ENCODE measurements around the gene GCK. TPM values are rescaled to one million over a fixed set of nuclear protein-coding genes. Genes with fewer than 3 reads are reported as not detected.

The GCK gene
- total RNA-seq, 2 experiments from 2014 or later, result 0.16 TPM; not detected in 1

- POLR2A ChIA-PET, result no interaction called here
- CTCF ChIA-PET (ENCODE audit: unreplicated experiment), result no interaction called here
These were observed 72.2 kb downstream of the GCK start for GRCh38 chr7:44116789-44117666.

GRCh38 chr7:44116087-44116788 lies 73.0 kb downstream of the GCK start:
- DNase-seq (ENCODE audit: low spot score), result no peak
- ChIA-PET POLR2A (interaction anchor here (0.6 to 1.2 kb wide), 2 partner anchors 9 to 753 kb away, joined by 3 read pairs; no protein-coding TSS in a partner anchor), CTCF (ENCODE audit: unreplicated experiment) (no interaction called here)
- no peaks in the 10 kb centered on the region for H4K20me1 ChIP-seq (ENCODE audit: insufficient read depth, low read length)
- peaks cover 13% of the 10 kb centered on the region; the same call in 1 of the 2 replicates for H3K79me2 ChIP-seq (ENCODE audit: insufficient read depth, low read depth, low read length)
- no peaks in the 10 kb centered on the region for H3K9me2 ChIP-seq (ENCODE audit: insufficient read depth, low read length)
- no peak overlapping the region for H3K4me3 ChIP-seq (ENCODE audit: low read depth, low read length, poor library complexity, severe bottlenecking)
- no peak for TF ChIP-seq EZH2phosphoT487 (IDR thresholded peaks at IDR 0.05; ENCODE audit: borderline replicate concordance, low read depth, low read length)
- no peak for TF ChIP-seq CTCF (conservative IDR thresholded peaks at IDR 0.05; ENCODE audit: low read length)
- H3K36me3 ChIP-seq (ENCODE audit: insufficient read depth, low read length), result peaks cover 90% of the 10 kb centered on the region
- H2AFZ ChIP-seq (ENCODE audit: low read length), result no peak overlapping the region
- H3K9me3 ChIP-seq (ENCODE audit: low read length), result no peaks in the 10 kb centered on the region
- no TSS peak for BruUV-seq (replicated peaks)
- peaks cover 13% of the 10 kb centered on the region for H3K4me1 ChIP-seq (ENCODE audit: insufficient read depth, low read length, poor library complexity, severe bottlenecking)
- no peak overlapping the region for H3K4me2 ChIP-seq (ENCODE audit: low read length)
- intact Hi-C loops (cut with micrococcal nuclease; ENCODE audit: unreplicated experiment), result no loop called here
- no peak overlapping the region for H3K27ac ChIP-seq (ENCODE audit: low read depth, low read length, poor library complexity, severe bottlenecking)

More at GRCh38 chr7:44116789-44117666, 72.2 kb downstream of the GCK start:
- H4K20me1 ChIP-seq (ENCODE audit: insufficient read depth, low read length), result no peaks in the 10 kb centered on the region
- BruUV-seq (replicated peaks), result no TSS peak
- H3K4me3 ChIP-seq (ENCODE audit: low read depth, low read length, poor library complexity, severe bottlenecking), result no peak overlapping the region
- peaks cover 95% of the 10 kb centered on the region for H3K36me3 ChIP-seq (ENCODE audit: insufficient read depth, low read length)
- no peak for DNase-seq (ENCODE audit: low spot score)
- H2AFZ ChIP-seq (ENCODE audit: low read length), result no peak overlapping the region
- H3K79me2 ChIP-seq (ENCODE audit: insufficient read depth, low read depth, low read length), result peaks cover 21% of the 10 kb centered on the region
- no peak overlapping the region for H3K27ac ChIP-seq (ENCODE audit: low read depth, low read length, poor library complexity, severe bottlenecking)
- peaks cover 13% of the 10 kb centered on the region for H3K4me1 ChIP-seq (ENCODE audit: insufficient read depth, low read length, poor library complexity, severe bottlenecking)
- TF ChIP-seq CTCF (conservative IDR thresholded peaks at IDR 0.05; ENCODE audit: low read length) (no peak), EZH2phosphoT487 (IDR thresholded peaks at IDR 0.05; ENCODE audit: borderline replicate concordance, low read depth, low read length) (no peak)
- H3K4me2 ChIP-seq (ENCODE audit: low read length), result no peak overlapping the region
- H3K9me3 ChIP-seq (ENCODE audit: low read length), result no peaks in the 10 kb centered on the region
- no peaks in the 10 kb centered on the region for H3K9me2 ChIP-seq (ENCODE audit: insufficient read depth, low read length)
- intact Hi-C loops (cut with micrococcal nuclease; ENCODE audit: unreplicated experiment), result no loop called here

All from OCI-LY7 (cell line).